ENCODE measurements around the gene TBC1D2B. TPM values are rescaled to one million over a fixed set of nuclear protein-coding genes. Genes with fewer than 3 reads are reported as not detected.
A peak's percentile ranks its signal among the peaks of the same experiment; 100 is the strongest.

Gene TBC1D2B
- total and polyA plus RNA-seq, 9 donors: 42.3 to 146 (median 115) TPM

DNA sequence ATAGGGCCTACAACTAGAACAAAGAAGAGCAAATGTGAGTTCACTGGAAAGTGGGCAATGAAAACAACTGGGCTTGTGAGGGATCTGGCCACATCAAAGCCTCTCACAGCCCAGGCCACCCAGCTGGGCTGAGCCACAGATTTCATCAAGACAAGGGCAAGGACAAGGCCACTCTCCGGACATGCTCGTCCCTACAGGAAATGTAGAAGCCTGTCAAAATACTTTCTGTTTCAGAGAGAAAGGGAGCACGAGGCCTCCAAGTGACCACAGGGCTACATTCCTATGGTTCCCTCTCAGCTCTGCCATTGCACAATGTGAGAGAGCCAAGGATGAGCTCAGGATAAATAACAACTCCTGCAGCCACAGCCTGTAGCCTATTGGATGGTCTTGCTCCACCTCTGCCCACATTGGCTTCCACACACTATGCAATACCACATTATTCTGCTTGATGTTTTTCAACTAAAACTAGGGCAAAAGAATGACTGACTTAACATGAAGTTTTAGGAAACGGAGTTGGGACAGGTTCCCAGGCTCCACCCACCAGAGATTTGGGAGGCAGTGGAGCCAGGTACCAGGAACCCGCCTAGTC lies 12.1 kb downstream of the TBC1D2B start:
- WGBS, 3 donors: 14 to 26% (median 18%) methylated on average over 5 of the region's 5 CpGs
- H3K27me3 ChIP-seq: no peaks in the 10 kb centered on the region
- intact Hi-C loops (cut with DNase I): no loop called here
- peak; percentile 49 for TF ChIP-seq POLR2A (IDR thresholded peaks at IDR 0.05)
- no peak for TF ChIP-seq EP300 (IDR thresholded peaks at IDR 0.05)
- no peaks in the 10 kb centered on the region for H3K36me3 ChIP-seq
- peak overlapping the region; percentile 72 to 95 for H3K27ac ChIP-seq
- peaks cover 53% of the 10 kb centered on the region for H3K4me1 ChIP-seq (ENCODE audit: insufficient read depth)
- H3K4me3 ChIP-seq: peak overlapping the region; percentile 4
- DNase-seq: peak; percentile 50 to 82 (median 62)
- no peaks in the 10 kb centered on the region for H3K9me3 ChIP-seq

DNA sequence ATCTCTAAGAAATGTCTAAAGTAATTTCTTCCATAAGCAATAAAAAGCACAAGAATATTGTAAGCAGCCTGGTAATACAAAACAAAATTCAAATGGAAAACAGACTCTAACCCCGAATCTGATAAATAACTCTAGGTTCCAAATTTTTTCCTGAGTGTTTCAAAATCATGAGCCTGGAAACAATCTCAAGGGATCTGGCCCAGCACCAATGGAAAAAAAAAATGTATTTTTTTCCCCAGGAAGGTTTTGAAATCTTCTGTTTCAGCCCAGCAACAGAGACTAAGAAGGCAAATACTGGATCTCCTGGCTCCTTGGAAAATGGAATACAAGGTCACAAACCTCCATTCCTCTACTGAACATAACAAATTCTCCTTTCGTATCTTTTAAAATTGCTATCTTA lies 13.0 kb downstream of the TBC1D2B start:
- TF ChIP-seq POLR2A (IDR thresholded peaks at IDR 0.05) (no peak), EP300 (IDR thresholded peaks at IDR 0.05) (no peak)
- TF ChIP-seq, protein P1, sequence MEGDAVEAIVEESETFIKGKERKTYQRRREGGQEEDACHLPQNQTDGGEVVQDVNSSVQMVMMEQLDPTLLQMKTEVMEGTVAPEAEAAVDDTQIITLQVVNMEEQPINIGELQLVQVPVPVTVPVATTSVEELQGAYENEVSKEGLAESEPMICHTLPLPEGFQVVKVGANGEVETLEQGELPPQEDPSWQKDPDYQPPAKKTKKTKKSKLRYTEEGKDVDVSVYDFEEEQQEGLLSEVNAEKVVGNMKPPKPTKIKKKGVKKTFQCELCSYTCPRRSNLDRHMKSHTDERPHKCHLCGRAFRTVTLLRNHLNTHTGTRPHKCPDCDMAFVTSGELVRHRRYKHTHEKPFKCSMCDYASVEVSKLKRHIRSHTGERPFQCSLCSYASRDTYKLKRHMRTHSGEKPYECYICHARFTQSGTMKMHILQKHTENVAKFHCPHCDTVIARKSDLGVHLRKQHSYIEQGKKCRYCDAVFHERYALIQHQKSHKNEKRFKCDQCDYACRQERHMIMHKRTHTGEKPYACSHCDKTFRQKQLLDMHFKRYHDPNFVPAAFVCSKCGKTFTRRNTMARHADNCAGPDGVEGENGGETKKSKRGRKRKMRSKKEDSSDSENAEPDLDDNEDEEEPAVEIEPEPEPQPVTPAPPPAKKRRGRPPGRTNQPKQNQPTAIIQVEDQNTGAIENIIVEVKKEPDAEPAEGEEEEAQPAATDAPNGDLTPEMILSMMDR (IDR thresholded peaks at IDR 0.05): no peak
- H3K4me3 ChIP-seq: peak overlapping the region; percentile 4
- no peaks in the 10 kb centered on the region for H3K36me3 ChIP-seq
- no peaks in the 10 kb centered on the region for H3K9me3 ChIP-seq
- DNase-seq: no peak
- intact Hi-C loops (cut with DNase I): no loop called here
- 6% methylated on average over 2 of the region's 2 CpGs for WGBS, 3 donors
- H3K27me3 ChIP-seq: no peaks in the 10 kb centered on the region
- peak overlapping the region in 1 of 2 donors; percentile 95 for H3K27ac ChIP-seq
- peaks cover 51% of the 10 kb centered on the region for H3K4me1 ChIP-seq (ENCODE audit: insufficient read depth)

DNA sequence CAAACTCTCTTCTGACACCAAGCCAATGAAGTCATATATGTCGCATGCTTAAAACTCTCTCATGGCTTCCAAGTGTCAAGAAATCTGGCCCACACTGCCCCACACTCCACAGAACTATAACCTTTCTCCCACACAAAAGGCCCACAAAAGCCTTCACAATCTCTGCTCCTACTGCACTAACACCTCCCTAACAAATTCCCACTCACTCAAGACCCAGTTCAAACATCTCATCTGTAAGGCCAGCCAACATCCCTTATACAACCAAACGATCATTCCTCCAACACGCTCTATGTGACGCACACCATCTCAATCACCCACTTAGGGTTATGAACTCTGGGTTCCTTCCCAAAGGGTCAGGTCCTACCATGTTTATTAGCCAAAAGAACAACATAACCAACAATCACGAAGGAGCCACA lies 13.5 kb downstream of the TBC1D2B start:
- Histone ChIP-seq H3K9me3 (no peaks in the 10 kb centered on the region), H3K27ac (peak overlapping the region; percentile 44 to 95), H3K27me3 (no peaks in the 10 kb centered on the region), H3K36me3 (no peaks in the 10 kb centered on the region), H3K4me1 (ENCODE audit: insufficient read depth) (peaks cover 55% of the 10 kb centered on the region), H3K4me3 (no peak overlapping the region)
- no peak for DNase-seq
- TF ChIP-seq, protein P1 (IDR thresholded peaks at IDR 0.05): no peak
- TF ChIP-seq EP300 (IDR thresholded peaks at IDR 0.05) (peak; percentile 21), POLR2A (IDR thresholded peaks at IDR 0.05) (no peak)
- intact Hi-C loops (cut with DNase I): no loop called here
- WGBS, 3 donors: 16 to 22% (median 20%) methylated on average over 5 of the region's 5 CpGs

DNA sequence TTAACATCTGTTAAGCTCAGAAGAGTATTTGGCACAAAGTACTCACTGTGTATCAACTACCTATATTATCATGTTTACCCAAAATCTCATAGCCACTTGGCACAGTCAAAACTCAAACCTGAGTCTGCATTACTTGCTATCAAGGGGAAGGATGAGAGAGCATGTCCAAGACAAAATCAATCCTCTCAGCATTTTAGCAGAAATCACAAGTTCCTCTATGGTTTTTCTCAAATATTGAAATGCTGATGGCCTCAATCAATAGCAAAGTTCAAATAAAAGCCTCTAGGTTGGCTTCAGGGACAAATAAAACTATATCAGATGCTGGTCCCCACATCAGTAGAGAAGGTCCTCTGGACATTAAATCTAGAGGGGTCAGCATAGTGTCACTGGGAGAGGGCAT lies 14.3 kb downstream of the TBC1D2B start:
- H3K27me3 ChIP-seq: no peaks in the 10 kb centered on the region
- H3K9me3 ChIP-seq: no peaks in the 10 kb centered on the region
- H3K36me3 ChIP-seq: no peaks in the 10 kb centered on the region
- TF ChIP-seq EP300 (IDR thresholded peaks at IDR 0.05) (no peak), POLR2A (IDR thresholded peaks at IDR 0.05) (no peak)
- TF ChIP-seq, protein P1 (IDR thresholded peaks at IDR 0.05): no peak
- no peak for DNase-seq
- H3K27ac ChIP-seq: peak overlapping the region; percentile 44 to 95
- intact Hi-C loops (cut with DNase I): no loop called here
- no peak overlapping the region for H3K4me3 ChIP-seq
- peaks cover 56% of the 10 kb centered on the region for H3K4me1 ChIP-seq (ENCODE audit: insufficient read depth)

DNA sequence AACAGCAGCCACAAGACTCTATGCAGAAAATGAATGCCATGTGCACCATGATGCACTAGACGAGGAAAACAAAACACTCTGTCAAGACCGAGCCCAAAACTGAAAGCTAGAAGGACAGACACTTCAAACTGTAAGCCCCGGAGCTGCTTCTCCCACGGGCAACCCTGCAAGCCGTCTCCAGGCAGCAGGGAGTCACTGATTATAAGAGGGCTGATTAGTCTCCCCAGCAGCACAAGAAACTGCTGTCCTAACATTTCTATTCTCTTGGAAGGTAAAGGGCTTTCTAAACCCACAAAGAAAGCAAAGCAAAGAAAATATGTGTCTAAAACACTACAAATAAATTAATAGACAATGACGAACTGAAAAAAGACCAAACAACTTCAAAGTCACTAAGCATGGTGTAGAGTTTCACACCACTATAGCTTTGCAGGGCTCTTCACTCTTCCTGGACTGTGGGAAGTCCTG lies 15.5 kb downstream of the TBC1D2B start:
- DNase-seq: no peak
- 1 to 4% (median 2%) methylated on average over 6 of the region's 6 CpGs for WGBS, 3 donors
- intact Hi-C loops (cut with DNase I): no loop called here
- Histone ChIP-seq H3K4me1 (ENCODE audit: insufficient read depth) (peaks cover 49% of the 10 kb centered on the region), H3K27ac (peak overlapping the region in 1 of 2 donors; percentile 95), H3K36me3 (no peaks in the 10 kb centered on the region), H3K27me3 (no peaks in the 10 kb centered on the region), H3K4me3 (peak overlapping the region; percentile 15), H3K9me3 (no peaks in the 10 kb centered on the region)
- TF ChIP-seq, protein P1 (IDR thresholded peaks at IDR 0.05): no peak
- TF ChIP-seq EP300 (IDR thresholded peaks at IDR 0.05) (no peak), POLR2A (IDR thresholded peaks at IDR 0.05) (no peak)
